GM23248 (cell line): ENCODE measurements around the gene ZMIZ2. TPM values are rescaled to one million over a fixed set of nuclear protein-coding genes. Genes with fewer than 3 reads are reported as not detected.

Experiments used
- DNase-seq: peaks from one replicate; pipeline ENCODE4 v3.0.0-alpha.2; 2015
- H2AFZ ChIP-seq: fragments of 200-600 bp; sonication (generic); 2 replicates; pipeline ENCODE4 v1.6.1; 2016; ENCODE audit warnings: antibody characterized with exemption
- H3F3A ChIP-seq: fragments of 200-600 bp; sonication (generic); 2 replicates; pipeline ENCODE4 v1.6.1; 2016; ENCODE audit warnings: mild to moderate bottlenecking, antibody characterized with exemption, mixed run types; ENCODE audit not compliant: insufficient read depth
- H3K27ac ChIP-seq: fragments of 200-600 bp; sonication (generic); 2 replicates; pipeline ENCODE4 v1.5.1; 2016; ENCODE audit warnings: mild to moderate bottlenecking
- H3K27me3 ChIP-seq: fragments of 200-600 bp; sonication (generic); replicated peaks from 2 replicates; pipeline ENCODE4 v1.6.1; 2016; ENCODE audit warnings: mild to moderate bottlenecking; ENCODE audit not compliant: insufficient read depth
- H3K36me3 ChIP-seq: fragments of 200-600 bp; sonication (generic); 2 replicates; pipeline ENCODE4 v1.6.1; 2016; ENCODE audit warnings: low read depth, mild to moderate bottlenecking
- H3K4me1 ChIP-seq: fragments of 200-600 bp; sonication (generic); 2 replicates; pipeline ENCODE4 v1.6.1; 2016; ENCODE audit warnings: mild to moderate bottlenecking; ENCODE audit not compliant: insufficient read depth
- H3K4me2 ChIP-seq: fragments of 200-600 bp; sonication (generic); one replicate; pipeline ENCODE4 v1.6.1; 2016; ENCODE audit warnings: mild to moderate bottlenecking; ENCODE audit not compliant: unreplicated experiment
- H3K4me3 ChIP-seq: fragments of 200-600 bp; sonication (generic); 2 replicates; pipeline ENCODE4 v1.5.1; 2016; ENCODE audit warnings: mild to moderate bottlenecking
- H3K79me2 ChIP-seq: fragments of 200-600 bp; sonication (generic); 2 replicates; pipeline ENCODE4 v1.6.1; 2016; ENCODE audit warnings: mild to moderate bottlenecking; ENCODE audit not compliant: insufficient read depth
- H3K9ac ChIP-seq: fragments of 200-600 bp; sonication (generic); 2 replicates; pipeline ENCODE4 v1.6.1; 2016; ENCODE audit warnings: mild to moderate bottlenecking
- H3K9me2 ChIP-seq: fragments of 200-600 bp; sonication (generic); 2 replicates; pipeline ENCODE4 v1.6.1; 2016; ENCODE audit warnings: mixed run types, mild to moderate bottlenecking, moderate library complexity; ENCODE audit not compliant: insufficient read depth
- H3K9me3 ChIP-seq: fragments of 200-600 bp; sonication (generic); one replicate; pipeline ENCODE4 v1.6.1; 2017; ENCODE audit warnings: low read depth
- H4K20me1 ChIP-seq: fragments of 200-600 bp; sonication (generic); 2 replicates; pipeline ENCODE4 v1.6.0; 2016; ENCODE audit not compliant: insufficient read depth
- EZH2 ChIP-seq: fragments of 200-600 bp; sonication (generic); IDR thresholded peaks from 2 replicates; pipeline ENCODE4 v1.6.1; 2018; ENCODE audit warnings: antibody characterized with exemption, mild to moderate bottlenecking; ENCODE audit not compliant: insufficient read depth, poor library complexity, severe bottlenecking
- EZH2phosphoT487 ChIP-seq: fragments of 200-600 bp; sonication (generic); IDR thresholded peaks from 2 replicates; pipeline ENCODE4 v1.6.1; 2018; ENCODE audit warnings: antibody characterized with exemption, moderate library complexity, mild to moderate bottlenecking, low read depth; ENCODE audit not compliant: insufficient read depth
- WGBS, 2 experiments: methylation state at CpG; one replicate each; pipeline ENCODE4 v1.1.6; 2015 to 2017; ENCODE audit warnings: low lambda C conversion rate in 2 of 2, low coverage in 1 of 2; ENCODE audit errors: missing lambda C conversion rate in 2 of 2; 5-methylcytosine and 5-hydroxymethylcytosine counted together
- in situ Hi-C: fragments of 300-500 bp; cut with MboI; formaldehyde crosslinking; loops from 2 replicates; pipeline ENCODE4 v1.15.0; 2020
- polyA plus RNA-seq: library from polyadenylated mRNA; unstranded; fragments of >200 nt; fragmentation: Nextera tagmentation; extraction: Ambion mirVana; gene quantifications from 2 replicates; pipeline ENCODE4 v1.2.1, GENCODE V29; 2016
- total RNA-seq: library from RNA; depleted of rRNA; stranded (reverse); fragments of >200 nt; shearing (Covaris generic); gene quantifications from 2 replicates; pipeline ENCODE4 v1.2.3, GENCODE V29; 2014

ZMIZ2 gene
- total and polyA plus RNA-seq, 2 experiments from 2014 or later: 7.8 to 9.7 TPM

GRCh38 chr7:44738876-44739665 lies 9.6 kb upstream of the ZMIZ2 start:
- no peaks in the 10 kb centered on the region for H3K27me3 ChIP-seq
- no peak for DNase-seq
- TF ChIP-seq EZH2phosphoT487: no peak
- TF ChIP-seq EZH2: no peak
- no peaks in the 10 kb centered on the region for H3K9me3 ChIP-seq
- no peak overlapping the region for H3K4me2 ChIP-seq
- H3K9ac ChIP-seq: no peak overlapping the region
- no peak overlapping the region for H3K27ac ChIP-seq
- H3F3A ChIP-seq: peaks cover 23% of the 10 kb centered on the region
- H3K4me3 ChIP-seq: no peak overlapping the region
- no peaks in the 10 kb centered on the region for H3K79me2 ChIP-seq
- 93 to 95% methylated on average over 23 of the region's 23 CpGs for WGBS, 2 experiments
- no peaks in the 10 kb centered on the region for H3K9me2 ChIP-seq
- no peak overlapping the region for H2AFZ ChIP-seq
- no peaks in the 10 kb centered on the region for H3K36me3 ChIP-seq
- in situ Hi-C loops: no loop called here
- peaks cover 18% of the 10 kb centered on the region for H3K4me1 ChIP-seq
- H4K20me1 ChIP-seq: no peaks in the 10 kb centered on the region

DNA sequence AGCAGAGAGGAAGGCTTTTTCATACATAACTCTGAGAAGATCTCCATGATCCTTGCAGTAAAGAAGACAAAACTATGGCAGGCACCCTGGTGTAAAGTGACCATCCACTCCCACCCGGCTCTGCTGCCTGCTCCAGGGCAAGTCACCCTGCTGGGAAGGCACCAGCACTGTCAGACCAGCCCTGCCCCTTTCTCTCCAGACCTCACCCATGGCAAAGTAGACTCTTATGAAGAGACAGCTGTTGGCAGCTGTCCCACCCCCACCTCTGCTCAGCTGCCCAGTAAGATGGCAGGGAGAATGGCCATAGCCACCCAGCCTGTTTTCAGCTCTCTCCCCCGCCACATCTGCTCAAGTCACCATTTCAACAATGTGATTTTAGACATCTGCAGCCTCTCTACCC lies 8.6 kb upstream of the ZMIZ2 start:
- Histone ChIP-seq H3K27me3 (no peaks in the 10 kb centered on the region), H3K27ac (no peak overlapping the region), H4K20me1 (no peaks in the 10 kb centered on the region), H3K4me2 (no peak overlapping the region), H3K9ac (no peak overlapping the region), H3F3A (peaks cover 14% of the 10 kb centered on the region), H3K4me1 (peaks cover 8% of the 10 kb centered on the region), H3K79me2 (no peaks in the 10 kb centered on the region), H3K4me3 (no peak overlapping the region), H3K9me3 (no peaks in the 10 kb centered on the region), H3K9me2 (no peaks in the 10 kb centered on the region), H2AFZ (no peak overlapping the region), H3K36me3 (no peaks in the 10 kb centered on the region)
- DNase-seq: no peak
- in situ Hi-C loops: no loop called here
- WGBS, 2 experiments: 95 to 97% methylated on average over 2 of the region's 2 CpGs
- no peak for TF ChIP-seq EZH2phosphoT487
- TF ChIP-seq EZH2: no peak

DNA sequence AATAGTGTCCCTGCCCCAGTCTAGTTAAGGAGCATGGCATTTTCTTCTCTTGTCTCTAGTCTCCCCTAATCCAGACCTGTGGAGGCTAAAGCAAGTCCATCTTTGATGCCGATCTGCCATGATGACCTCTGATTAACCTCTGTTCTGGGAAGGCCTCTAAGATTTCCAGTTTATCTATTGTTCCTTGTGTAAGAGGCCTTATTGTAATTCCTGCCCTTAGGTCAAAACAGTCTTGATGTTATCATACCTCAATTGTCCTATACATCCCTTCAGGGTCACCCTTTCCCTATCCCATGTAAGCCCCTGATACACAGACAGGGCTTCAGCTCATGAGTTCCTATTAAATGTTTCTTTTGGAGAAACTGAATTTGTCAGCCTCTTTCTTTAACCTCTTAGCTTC lies 4.9 kb upstream of the ZMIZ2 start:
- 97 to 100% methylated on average over 1 of the region's 1 CpG for WGBS, 2 experiments
- no peak overlapping the region for H3K9ac ChIP-seq
- TF ChIP-seq EZH2 (no peak), EZH2phosphoT487 (no peak)

GRCh38 chr7:44748948-44749731 lies 493 bp downstream of the ZMIZ2 start:
- H3K9me3 ChIP-seq: no peaks in the 10 kb centered on the region
- H3F3A ChIP-seq: peaks cover 8% of the 10 kb centered on the region; the same call in 1 of the 2 replicates
- no peaks in the 10 kb centered on the region for H3K36me3 ChIP-seq
- no peaks in the 10 kb centered on the region for H3K9me2 ChIP-seq
- H3K4me2 ChIP-seq: peak overlapping the region; percentile 84
- no peak overlapping the region for H2AFZ ChIP-seq
- H3K4me1 ChIP-seq: peaks cover 18% of the 10 kb centered on the region; the same call in 1 of the 2 replicates
- H3K27me3 ChIP-seq: no peaks in the 10 kb centered on the region
- no peak for TF ChIP-seq EZH2phosphoT487
- TF ChIP-seq EZH2: no peak
- in situ Hi-C loops: no loop called here
- whole genome bisulfite sequencing, 2 experiments: 2 to 3% methylated on average over 42 to 47 of the region's 60 CpGs
- DNase-seq: peak; percentile 53
- no peaks in the 10 kb centered on the region for H4K20me1 ChIP-seq
- H3K79me2 ChIP-seq: peaks cover 52% of the 10 kb centered on the region
- H3K4me3 ChIP-seq: peak overlapping the region; percentile 76
- H3K27ac ChIP-seq: no peak overlapping the region
- peak overlapping the region; percentile 84 for H3K9ac ChIP-seq

More for the DNA sequence above, 4.9 kb upstream of the ZMIZ2 start:
- H3K27me3 ChIP-seq: no peaks in the 10 kb centered on the region
- no peaks in the 10 kb centered on the region for H4K20me1 ChIP-seq
- no peaks in the 10 kb centered on the region for H3K9me3 ChIP-seq
- DNase-seq: no peak
- peaks cover 8% of the 10 kb centered on the region; the same call in 1 of the 2 replicates for H3F3A ChIP-seq
- H3K79me2 ChIP-seq: no peaks in the 10 kb centered on the region
- no peak overlapping the region for H3K4me2 ChIP-seq
- no peak overlapping the region for H3K27ac ChIP-seq
- no peak overlapping the region for H3K4me3 ChIP-seq
- H3K4me1 ChIP-seq: peaks cover 8% of the 10 kb centered on the region; the same call in 1 of the 2 replicates
- in situ Hi-C loops: no loop called here
- no peaks in the 10 kb centered on the region for H3K9me2 ChIP-seq
- H3K36me3 ChIP-seq: no peaks in the 10 kb centered on the region
- 0 out of 2 replicates have a peak overlapping the region, but pooled peaks have one; percentile 21 for H2AFZ ChIP-seq
